SK-N-SH (cell line): ENCODE measurements around the gene BMPR1B. TPM values are rescaled to one million over a fixed set of nuclear protein-coding genes. Genes with fewer than 3 reads are reported as not detected.

Experiments used
- CTCF ChIA-PET: fragments of 300-600, 350-600 bp; formaldehyde crosslinking; extraction: SDS; loops from one replicate; lab custom pipeline; 2021; lab: Yijun Ruan, JAX
- POLR2A ChIA-PET: fragments of 350-600 bp; sonication (Branson Sonifier 250); formaldehyde crosslinking; extraction: SDS; loops from one replicate; lab custom pipeline; 2020; ENCODE audit warnings: antibody characterized with exemption, inconsistent platforms; lab: Yijun Ruan, JAX
- DNase-seq: peaks from one replicate; pipeline ENCODE4 v3.0.0; 2012
- H2AFZ ChIP-seq: fragments of 200-600 bp; sonication (generic); 2 replicates; pipeline ENCODE4 v1.8.1; 2016; ENCODE audit warnings: antibody characterized with exemption, mild to moderate bottlenecking, low read depth
- H3F3A ChIP-seq: fragments of 200-600 bp; sonication (generic); replicated peaks from 2 replicates; pipeline ENCODE3; 2016; ENCODE audit warnings: antibody characterized with exemption, mild to moderate bottlenecking; ENCODE audit not compliant: insufficient read depth
- H3K27ac ChIP-seq, 2 experiments: fragments of 200-500 bp in 1 of 2; fragments of 200-600 bp in 1 of 2; sonication (Bioruptor generic) in 1 of 2; sonication (generic), shearing (Covaris generic) in 1 of 2; 2 replicates each; pipeline versions ENCODE4 v1.5.1 to v1.6.1; 2014 to 2016; ENCODE audit warnings: low read depth in 2 of 2, inconsistent platforms in 1 of 2, low read length in 1 of 2, mild to moderate bottlenecking in 1 of 2, mixed read lengths in 1 of 2
- H3K27me3 ChIP-seq: fragments of 200-600 bp; sonication (generic), shearing (Covaris generic); 2 replicates; pipeline ENCODE4 v1.6.1; 2016; ENCODE audit warnings: mixed run types; ENCODE audit not compliant: insufficient read depth
- H3K36me3 ChIP-seq, 2 experiments: fragments of 200-500 bp in 1 of 2; fragments of 200-600 bp in 1 of 2; sonication (Bioruptor generic) in 1 of 2; sonication (generic) in 1 of 2; replicated peaks in 1 of 2; 2 replicates each; pipeline versions ENCODE3 to v1.5.1; 2014 to 2016; ENCODE audit warnings: low read length in 1 of 2, mild to moderate bottlenecking in 1 of 2; ENCODE audit not compliant: insufficient read depth in 2 of 2, control insufficient read depth in 1 of 2
- H3K4me1 ChIP-seq, 2 experiments: fragments of 200-500 bp in 1 of 2; fragments of 200-600 bp in 1 of 2; sonication (Bioruptor generic) in 1 of 2; sonication (generic), shearing (Covaris generic) in 1 of 2; 2 replicates each; pipeline versions ENCODE4 v1.5.1 to v1.6.1; 2014 to 2016; ENCODE audit warnings: low read depth in 1 of 2, low read length in 1 of 2, mixed run types in 1 of 2; ENCODE audit not compliant: insufficient read depth in 2 of 2, control insufficient read depth in 1 of 2
- H3K4me2 ChIP-seq: fragments of 200-600 bp; sonication (generic), shearing (Covaris generic); 2 replicates; pipeline ENCODE4 v1.6.1; 2017; ENCODE audit warnings: mixed run types
- H3K4me3 ChIP-seq, 2 experiments: fragments of 200-500 bp in 1 of 2; fragments of 200-600 bp in 1 of 2; sonication (Bioruptor generic) in 1 of 2; sonication (generic), shearing (Covaris generic) in 1 of 2; 2 replicates each; pipeline versions ENCODE4 v1.5.1 to v1.8.1; 2014 to 2016; ENCODE audit warnings: low read depth in 2 of 2, inconsistent platforms in 1 of 2, low read length in 1 of 2, mild to moderate bottlenecking in 1 of 2, mixed read lengths in 1 of 2, moderate library complexity in 1 of 2
- H3K79me2 ChIP-seq: fragments of 200-600 bp; sonication (generic); 2 replicates; pipeline ENCODE4 v1.8.1; 2017; ENCODE audit warnings: mild to moderate bottlenecking; ENCODE audit not compliant: insufficient read depth
- H3K9ac ChIP-seq: fragments of 200-600 bp; sonication (generic); 2 replicates; pipeline ENCODE4 v1.6.1; 2017; ENCODE audit warnings: mixed run types
- H3K9me2 ChIP-seq: fragments of 200-600 bp; sonication (generic); 2 replicates; pipeline ENCODE4 v1.6.1; 2017; ENCODE audit warnings: mixed run types
- H3K9me3 ChIP-seq: fragments of 200-600 bp; sonication (generic); 2 replicates; pipeline ENCODE4 v1.6.1; 2017; ENCODE audit warnings: mixed run types, mild to moderate bottlenecking, moderate library complexity
- H4K20me1 ChIP-seq: fragments of 200-600 bp; sonication (generic); 2 replicates; pipeline ENCODE4 v1.6.1; 2017; ENCODE audit warnings: mild to moderate bottlenecking, mixed run types; ENCODE audit not compliant: insufficient read depth
- CTCF ChIP-seq: fragments of 200-600 bp; sonication (generic); IDR thresholded peaks from 2 replicates; pipeline ENCODE4 v1.6.1; 2017; ENCODE audit warnings: antibody characterized with exemption, mild to moderate bottlenecking, moderate library complexity
- ELF1 ChIP-seq: IDR thresholded peaks from 2 replicates; pipeline ENCODE4 v1.4.0; 2012
- FOSL2 ChIP-seq: IDR thresholded peaks from 2 replicates; pipeline ENCODE4 v1.4.0; 2012; ENCODE audit warnings: low read depth, mild to moderate bottlenecking, moderate library complexity, borderline replicate concordance
- FOXJ3 ChIP-seq: sonication (generic); formaldehyde crosslinking; IDR thresholded peaks from 2 replicates; pipeline ENCODE4 v1.5.1; 2020; ENCODE audit warnings: mild to moderate bottlenecking, missing genetic modification reagents
- FOXM1 ChIP-seq: IDR thresholded peaks from 2 replicates; pipeline ENCODE4 v1.4.0; 2012; ENCODE audit warnings: low read depth, mild to moderate bottlenecking
- GABPA ChIP-seq: IDR thresholded peaks from 2 replicates; pipeline ENCODE4 v1.4.0; 2012; ENCODE audit warnings: low read depth, mild to moderate bottlenecking
- MXI1 ChIP-seq: IDR thresholded peaks from 2 replicates; pipeline ENCODE4 v1.6.1; 2012; ENCODE audit warnings: mild to moderate bottlenecking, low read depth, low read length, improper control_type of control experiment
- NFIC ChIP-seq: IDR thresholded peaks from 2 replicates; pipeline ENCODE4 v1.4.0; 2012; ENCODE audit warnings: borderline replicate concordance
- POLR2AphosphoS5 ChIP-seq: IDR thresholded peaks from 2 replicates; pipeline ENCODE4 v1.6.1; 2012; ENCODE audit warnings: low read depth, low read length
- RAD21 ChIP-seq: IDR thresholded peaks from 2 replicates; pipeline ENCODE4 v1.6.1; 2012; ENCODE audit warnings: mild to moderate bottlenecking, low read length
- RCOR1 ChIP-seq: fragments of 150-350 bp; IDR thresholded peaks from 2 replicates; pipeline ENCODE4 v1.6.1; 2017; ENCODE audit warnings: antibody characterized with exemption, low read length
- RFX5 ChIP-seq: IDR thresholded peaks from 2 replicates; pipeline ENCODE4 v1.6.1; 2012; ENCODE audit warnings: mild to moderate bottlenecking, improper control_type of control experiment, low read length
- RXRA ChIP-seq: IDR thresholded peaks from 2 replicates; pipeline ENCODE4 v1.4.0; 2012; ENCODE audit warnings: low read depth, mild to moderate bottlenecking, borderline replicate concordance
- SIN3A ChIP-seq: IDR thresholded peaks from 2 replicates; pipeline ENCODE4 v1.6.1; 2012; ENCODE audit warnings: low read depth, mild to moderate bottlenecking, low read length, moderate library complexity, borderline replicate concordance
- SMC3 ChIP-seq: IDR thresholded peaks from 2 replicates; pipeline ENCODE4 v1.6.1; 2012; ENCODE audit warnings: low read depth, low read length, improper control_type of control experiment
- TAF1 ChIP-seq: IDR thresholded peaks from 2 replicates; pipeline ENCODE4 v1.6.1; 2012; ENCODE audit warnings: low read depth, mild to moderate bottlenecking, low read length, moderate library complexity, borderline replicate concordance
- TCF12 ChIP-seq: IDR thresholded peaks from 2 replicates; pipeline ENCODE4 v1.4.0; 2012
- TEAD4 ChIP-seq: IDR thresholded peaks from 2 replicates; pipeline ENCODE4 v1.4.0; 2012; ENCODE audit warnings: mild to moderate bottlenecking, borderline replicate concordance; ENCODE audit not compliant: insufficient read depth
- YY1 ChIP-seq: IDR thresholded peaks from 2 replicates; pipeline ENCODE4 v1.4.0; 2012; ENCODE audit warnings: low read depth, mild to moderate bottlenecking
- WGBS: methylation state at CpG from one replicate; pipeline ENCODE4 v1.1.6; 2017; ENCODE audit warnings: low lambda C conversion rate; 5-methylcytosine and 5-hydroxymethylcytosine counted together
- polyA plus RNA-seq, 3 experiments: library from polyadenylated mRNA; depleted of rRNA; stranded (reverse); fragments of >200 nt; gene quantifications; 2 replicates each; pipeline ENCODE4 v1.2.3, GENCODE V29; 2012
- TF ChIP-seq, protein P1 (sequence below): fragments of 150-350 bp; IDR thresholded peaks from 2 replicates; pipeline ENCODE4 v1.6.1; 2017; ENCODE audit warnings: antibody characterized with exemption, low read length, low read depth, borderline replicate concordance
- TF ChIP-seq, protein P2 (sequence below): IDR thresholded peaks from 2 replicates; pipeline ENCODE4 v1.4.0; 2012; ENCODE audit warnings: low read depth

Gene BMPR1B
- polyA plus RNA-seq, 1 of the 3 experiments (the other 2 are of a cell fraction), result 0.16 TPM

GRCh38 chr4:95093936-95094929 is 336.5 kb downstream of the BMPR1B start:
- no peak overlapping the region for H2AFZ ChIP-seq
- no peak for DNase-seq
- 75% methylated on average over 8 of the region's 8 CpGs for WGBS
- no peaks in the 10 kb centered on the region for H4K20me1 ChIP-seq
- H3K4me1 ChIP-seq, result peaks cover 0 to 2% of the 10 kb centered on the region in 2 experiments; a peak in 2 of 4 replicates
- H3K79me2 ChIP-seq, result no peaks in the 10 kb centered on the region
- no peak overlapping the region for H3K4me2 ChIP-seq
- no peaks in the 10 kb centered on the region for H3F3A ChIP-seq
- TF ChIP-seq, protein P1, sequence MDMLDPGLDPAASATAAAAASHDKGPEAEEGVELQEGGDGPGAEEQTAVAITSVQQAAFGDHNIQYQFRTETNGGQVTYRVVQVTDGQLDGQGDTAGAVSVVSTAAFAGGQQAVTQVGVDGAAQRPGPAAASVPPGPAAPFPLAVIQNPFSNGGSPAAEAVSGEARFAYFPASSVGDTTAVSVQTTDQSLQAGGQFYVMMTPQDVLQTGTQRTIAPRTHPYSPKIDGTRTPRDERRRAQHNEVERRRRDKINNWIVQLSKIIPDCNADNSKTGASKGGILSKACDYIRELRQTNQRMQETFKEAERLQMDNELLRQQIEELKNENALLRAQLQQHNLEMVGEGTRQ, result no peak
- TF ChIP-seq YY1 (no peak), TCF12 (no peak), RCOR1 (no peak), TAF1 (no peak), RXRA (no peak), RFX5 (no peak), FOXJ3 (CRISPR knock-in tag) (no peak), FOXM1 (no peak), GABPA (no peak), SIN3A (no peak), ELF1 (no peak), SMC3 (no peak), POLR2AphosphoS5 (no peak)
- no peaks in the 10 kb centered on the region for H3K36me3 ChIP-seq
- H3K9me2 ChIP-seq, result no peaks in the 10 kb centered on the region
- H3K27ac ChIP-seq, result peak overlapping the region in 1 of 2 experiments; percentile 64; a peak in 1 of 4 replicates
- no peaks in the 10 kb centered on the region for H3K9me3 ChIP-seq
- no peak overlapping the region for H3K9ac ChIP-seq
- H3K27me3 ChIP-seq, result no peaks in the 10 kb centered on the region
- ChIA-PET CTCF (interaction anchor here (0.7 to 2.5 kb wide), 23 partner anchors 11 to 476 kb away, joined by 3 to 26 read pairs (median 4); no protein-coding TSS in a partner anchor), POLR2A (interaction anchor here (1.1 kb wide), 1 partner anchor 337 kb away, joined by 4 read pairs; the partner anchor contains the start of gene BMPR1B)
- no peak overlapping the region for H3K4me3 ChIP-seq

- peak; percentile 30 for DNase-seq
- H3K79me2 ChIP-seq, result no peaks in the 10 kb centered on the region
- no peaks in the 10 kb centered on the region for H3K9me3 ChIP-seq
- H3K27me3 ChIP-seq, result no peaks in the 10 kb centered on the region
- peak overlapping the region in 1 of 2 experiments; percentile 23; a peak in 1 of 4 replicates for H3K4me3 ChIP-seq
- CTCF ChIA-PET, result interaction anchor here (0.6 to 2.5 kb wide), 23 partner anchors 16 to 490 kb away, joined by 3 to 26 read pairs (median 4); no protein-coding TSS in a partner anchor
- H4K20me1 ChIP-seq, result no peaks in the 10 kb centered on the region
- POLR2A ChIA-PET, result no interaction called here
- no peaks in the 10 kb centered on the region for H3F3A ChIP-seq
- no peak overlapping the region for H2AFZ ChIP-seq
- H3K9ac ChIP-seq, result no peak overlapping the region
- peak overlapping the region in 1 of 2 experiments; percentile 16; a peak in 1 of 4 replicates for H3K27ac ChIP-seq
- no peak overlapping the region for H3K4me2 ChIP-seq
- WGBS, result 26% methylated on average over 1 of the region's 1 CpG
- no peaks in the 10 kb centered on the region for H3K9me2 ChIP-seq
- H3K4me1 ChIP-seq, result peaks cover 0 to 2% of the 10 kb centered on the region in 2 experiments; a peak in 2 of 4 replicates
- no peaks in the 10 kb centered on the region for H3K36me3 ChIP-seq
- no peak for TF ChIP-seq TEAD4
- no peak for TF ChIP-seq RFX5
- TF ChIP-seq, protein P2, sequence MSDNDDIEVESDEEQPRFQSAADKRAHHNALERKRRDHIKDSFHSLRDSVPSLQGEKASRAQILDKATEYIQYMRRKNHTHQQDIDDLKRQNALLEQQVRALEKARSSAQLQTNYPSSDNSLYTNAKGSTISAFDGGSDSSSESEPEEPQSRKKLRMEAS, result no peak
- no peak for TF ChIP-seq NFIC
- TF ChIP-seq RCOR1, result 0 out of 2 replicates have a peak, but pooled peaks have one; percentile 27
- TF ChIP-seq SMC3, result peak; percentile 80
- no peak for TF ChIP-seq FOSL2
- no peak for TF ChIP-seq TAF1
- TF ChIP-seq CTCF, result peak; percentile 84
- no peak for TF ChIP-seq MXI1
- TF ChIP-seq RAD21, result peak; percentile 93
Measured at GRCh38 chr4:95095348-95095974, 337.7 kb downstream of the BMPR1B start.
